GM21423 (cell line): ENCODE measurements around the gene POLK.
A peak's percentile ranks its signal among the peaks of the same experiment; 100 is the strongest.
"Not testable (repeated sequence)": the region's sequence is repeated elsewhere in the genome, so short reads cannot be mapped to it uniquely, and the experiment has no call there.

ENCODE experiments used
- ATAC-seq: cut with Tn5 transposase; IDR thresholded peaks from one replicate; pipeline ENCODE4 v1.9.1; 2021; ENCODE audit warnings: mild to moderate bottlenecking, moderate library complexity; ENCODE audit not compliant: unreplicated experiment

Gene POLK

GRCh38 chr5:75511435-75512382 lies at the start of gene POLK, which contains the start of gene CERT1:
Gene POLK (plus strand): TSS chr5:75511891.
Gene CERT1 (minus strand): TSS chr5:75511629. CDS start chr5:75511207, 422 bp downstream.
- peak; percentile 82 for ATAC-seq

- ATAC-seq, result no peak
These were observed 48.0 kb upstream of the POLK start for GRCh38 chr5:75463726-75464125.

GRCh38 chr5:75465480-75465879 lies 46.2 kb upstream of the POLK start:
- ATAC-seq, result no peak

- ATAC-seq, result no peak
These were observed 45.5 kb upstream of the POLK start for GRCh38 chr5:75466006-75466716.

GRCh38 chr5:75468593-75468992 lies 43.1 kb upstream of the POLK start:
- no peak for ATAC-seq

- ATAC-seq, result no peak
These were observed 42.7 kb upstream of the POLK start for GRCh38 chr5:75469017-75469416.

GRCh38 chr5:75471193-75471592 lies 40.5 kb upstream of the POLK start:
- no peak for ATAC-seq

GRCh38 chr5:75472973-75473372 lies 38.7 kb upstream of the POLK start:
- ATAC-seq, result no peak

GRCh38 chr5:75473463-75473862 lies 38.2 kb upstream of the POLK start:
- no peak for ATAC-seq

- no peak for ATAC-seq
These were observed 36.3 kb upstream of the POLK start for GRCh38 chr5:75475364-75475763.

- ATAC-seq, result no peak
These were observed 30.7 kb upstream of the POLK start for GRCh38 chr5:75481024-75481423.

GRCh38 chr5:75482482-75482881 lies 29.2 kb upstream of the POLK start:
- no peak for ATAC-seq

GRCh38 chr5:75484605-75485004 lies 27.1 kb upstream of the POLK start:
- no peak for ATAC-seq

- not testable (repeated sequence) for ATAC-seq
These were observed 21.8 kb upstream of the POLK start for GRCh38 chr5:75489847-75490246.

- no peak for ATAC-seq
These were observed 20.1 kb upstream of the POLK start for GRCh38 chr5:75491621-75492020.

GRCh38 chr5:75496026-75496425 lies 15.7 kb upstream of the POLK start:
- no peak for ATAC-seq

GRCh38 chr5:75498208-75498777 lies 13.4 kb upstream of the POLK start:
- ATAC-seq, result no peak

- ATAC-seq, result not testable (repeated sequence)
These were observed 12.8 kb upstream of the POLK start for GRCh38 chr5:75498875-75499274.

GRCh38 chr5:75505112-75505511 lies 6.6 kb upstream of the POLK start:
- not testable (repeated sequence) for ATAC-seq

GRCh38 chr5:75507841-75508240 lies 3.9 kb upstream of the POLK start:
- no peak for ATAC-seq

- no peak for ATAC-seq
These were observed 2.1 kb upstream of the POLK start for GRCh38 chr5:75509546-75509945.

- no peak for ATAC-seq
These were observed 1.7 kb upstream of the POLK start for GRCh38 chr5:75509956-75510355.
